Adrenal gland (tissue), 5 donors: ENCODE measurements around the gene ACSL6.

Experiments used
- CTCF ChIP-seq, 6 experiments: fragments of 450-650 bp in 4 of 6; fragments of 200-600 bp in 2 of 6; sonication (generic) in 1 of 6; IDR thresholded peaks; 1 replicate in 5 of 6; 2 replicates in 1 of 6; pipeline versions ENCODE4 v1.5.1 to v1.8.0; 2016 to 2021; ENCODE audit warnings: antibody characterized with exemption in 6 of 6, mild to moderate bottlenecking in 2 of 6, moderate library complexity in 1 of 6
- POLR2A ChIP-seq, 2 donors: fragments of 450-650 bp; IDR thresholded peaks; one replicate each; pipeline ENCODE4 v1.6.1; 2017; ENCODE audit warnings: antibody characterized with exemption in 2 of 2, mild to moderate bottlenecking in 2 of 2, moderate library complexity in 1 of 2
- donor health status: DM: no; HTN: no; CAD: no.

GRCh38 chr5:132007399-132008162 lies 3.9 kb downstream of the ACSL6 start:
- no peak for TF ChIP-seq POLR2A (IDR thresholded peaks at IDR 0.05)
- TF ChIP-seq CTCF (IDR thresholded peaks at IDR 0.05): peak; percentile 73 to 95 (median 94)
